Measurements from ENCODE around the gene RBM41.
"Not testable (repeated sequence)": the region's sequence is repeated elsewhere in the genome, so short reads cannot be mapped to it uniquely, and the experiment has no call there.

The RBM41 gene

DNA sequence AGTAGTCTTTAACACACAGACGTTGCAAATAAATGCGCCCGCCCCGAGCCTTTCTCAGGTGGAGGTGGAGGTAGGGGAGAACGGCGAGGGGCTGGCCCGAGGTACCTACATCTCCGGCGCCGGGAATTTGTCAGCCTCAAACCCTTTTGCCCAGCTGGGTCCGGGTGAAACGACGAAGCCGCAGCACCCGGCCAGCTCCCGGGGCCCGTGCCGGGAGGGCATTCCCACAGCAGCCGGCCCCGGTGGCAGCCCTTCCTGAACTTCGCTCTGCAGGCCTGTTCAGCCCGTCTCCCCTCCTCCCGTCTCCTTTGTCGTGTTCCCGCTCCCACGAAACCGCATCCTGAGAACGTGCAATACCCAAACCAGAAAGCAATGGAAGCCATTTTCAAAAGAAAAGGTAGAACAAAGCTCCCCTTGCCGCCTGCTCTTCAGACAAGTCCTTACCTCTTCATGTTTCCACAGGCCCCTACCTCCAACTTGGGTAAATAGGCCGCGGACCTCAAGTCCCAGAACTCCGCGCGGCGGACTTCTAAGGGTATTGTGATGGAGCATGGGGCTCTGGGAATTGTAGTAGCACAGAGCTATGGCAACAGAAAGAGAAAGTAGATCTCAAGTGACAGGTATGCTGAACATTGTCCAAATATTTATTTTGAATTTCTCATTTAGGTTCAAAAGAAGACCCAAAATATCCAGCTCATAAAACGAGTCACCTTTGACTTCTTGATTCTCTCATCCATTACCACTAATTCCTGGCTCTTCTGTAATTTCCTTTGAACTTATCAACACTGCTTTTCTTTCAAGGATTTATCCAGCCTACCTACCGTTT lies at the start of gene RBM41:
RBM41 (minus strand) TSS at position 501 of the 826 bp plus-strand sequence; CDS start at position 452, 49 bp downstream.
- peak; percentile 15 for DNase-seq

DNA sequence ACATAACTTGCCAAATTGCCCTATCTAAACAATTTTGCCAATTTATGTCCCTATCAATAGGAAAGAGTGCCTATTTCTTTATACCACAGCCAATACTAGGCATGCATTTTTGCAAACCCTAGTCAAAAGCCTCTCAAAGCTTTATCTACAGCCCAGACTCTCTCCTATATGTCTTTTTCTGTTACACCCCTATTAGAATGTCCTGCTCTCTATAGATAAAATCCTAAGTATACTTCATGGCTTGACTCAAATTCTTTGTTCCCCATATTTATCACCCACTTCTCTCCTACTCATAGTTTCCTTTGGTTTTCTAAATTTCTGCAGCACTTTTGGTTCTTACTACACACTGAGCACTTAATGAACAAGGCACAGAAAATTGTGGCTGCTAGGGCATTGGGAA lies 49.6 kb upstream of the RBM41 start:
- DNase-seq: no peak

DNA sequence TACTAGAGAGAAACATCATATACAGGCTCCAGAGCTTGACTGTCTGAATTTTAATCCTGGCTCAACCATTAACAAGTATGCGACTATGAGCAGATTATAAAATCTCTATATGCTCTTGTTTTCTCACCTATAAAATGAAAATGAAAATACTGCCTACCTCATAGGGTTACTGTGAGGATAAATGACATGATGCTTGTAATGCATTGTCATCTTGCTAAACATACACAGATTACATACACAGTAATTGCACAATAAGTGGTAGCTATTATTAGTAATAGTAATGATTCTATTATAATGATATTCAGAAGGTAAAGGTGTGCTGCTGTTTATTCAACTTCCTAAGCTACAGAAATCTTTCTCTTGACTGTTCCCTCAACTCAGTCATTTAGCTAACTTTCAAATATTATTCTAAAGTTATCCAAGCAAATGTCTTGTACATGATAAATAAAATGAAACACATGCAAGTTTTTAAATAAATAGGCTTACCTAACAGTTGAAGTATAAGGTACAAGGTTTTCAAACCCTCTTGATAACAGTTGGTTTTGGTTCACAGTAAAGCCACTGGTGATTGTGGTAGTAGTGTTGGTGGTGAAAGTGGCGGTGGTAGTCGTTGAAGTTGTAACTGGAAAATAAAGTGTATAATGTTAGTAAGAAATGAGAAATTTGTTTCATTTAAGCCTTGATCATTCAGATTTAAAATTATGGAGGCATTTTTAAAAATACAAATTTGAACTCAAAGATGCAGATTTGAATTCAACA lies 48.7 kb upstream of the RBM41 start:
- DNase-seq: no peak

DNA sequence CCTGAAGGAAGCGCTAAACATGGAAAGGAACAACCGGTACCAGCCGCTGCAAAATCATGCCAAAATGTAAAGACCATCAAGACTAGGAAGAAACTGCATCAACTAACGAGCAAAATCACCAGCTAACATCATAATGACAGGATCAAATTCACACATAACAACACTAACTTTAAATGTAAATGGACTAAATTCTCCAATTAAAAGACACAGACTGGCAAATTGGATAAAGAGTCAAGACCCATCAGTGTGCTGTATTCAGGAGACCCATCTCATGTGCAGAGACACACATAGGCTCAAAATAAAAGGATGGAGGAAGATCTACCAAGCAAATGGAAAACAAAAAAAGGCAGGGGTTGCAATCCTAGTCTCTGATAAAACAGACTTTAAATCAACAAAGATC lies 39.0 kb upstream of the RBM41 start:
- not testable (repeated sequence) for DNase-seq

DNA sequence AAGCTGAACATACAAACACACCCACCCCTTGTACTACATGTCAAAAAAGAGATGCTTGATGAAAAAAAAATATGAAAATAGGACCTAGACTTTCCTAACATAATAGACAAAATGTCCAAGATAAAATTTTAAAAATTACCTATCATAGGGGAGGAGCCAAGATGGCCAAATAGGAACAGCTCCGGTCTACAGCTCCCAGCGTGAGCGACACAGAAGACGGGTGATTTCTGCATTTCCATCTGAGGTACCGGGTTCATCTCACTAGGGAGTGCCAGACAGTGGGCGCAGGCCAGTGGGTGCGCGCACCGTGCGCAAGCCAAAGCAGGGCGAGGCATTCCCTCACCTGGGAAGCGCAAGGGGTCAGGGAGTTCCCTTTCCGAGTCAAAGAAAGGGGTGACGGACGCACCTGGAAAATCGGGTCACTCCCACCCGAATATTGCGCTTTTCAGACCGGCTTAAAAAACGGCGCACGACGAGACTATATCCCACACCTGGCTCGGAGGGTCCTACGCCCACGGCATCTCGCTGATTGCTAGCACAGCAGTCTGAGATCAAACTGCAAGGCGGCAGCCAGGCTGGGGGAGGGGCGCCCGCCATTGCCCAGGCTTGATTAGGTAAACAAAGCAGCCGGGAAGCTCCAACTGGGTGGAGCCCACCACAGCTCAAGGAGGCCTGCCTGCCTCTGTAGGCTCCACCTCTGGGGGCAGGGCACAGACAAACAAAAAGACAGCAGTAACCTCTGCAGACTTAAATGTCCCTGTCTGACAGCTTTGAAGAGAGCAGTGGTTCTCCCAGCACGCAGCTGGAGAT lies 37.2 kb upstream of the RBM41 start:
- not testable (repeated sequence) for DNase-seq

DNA sequence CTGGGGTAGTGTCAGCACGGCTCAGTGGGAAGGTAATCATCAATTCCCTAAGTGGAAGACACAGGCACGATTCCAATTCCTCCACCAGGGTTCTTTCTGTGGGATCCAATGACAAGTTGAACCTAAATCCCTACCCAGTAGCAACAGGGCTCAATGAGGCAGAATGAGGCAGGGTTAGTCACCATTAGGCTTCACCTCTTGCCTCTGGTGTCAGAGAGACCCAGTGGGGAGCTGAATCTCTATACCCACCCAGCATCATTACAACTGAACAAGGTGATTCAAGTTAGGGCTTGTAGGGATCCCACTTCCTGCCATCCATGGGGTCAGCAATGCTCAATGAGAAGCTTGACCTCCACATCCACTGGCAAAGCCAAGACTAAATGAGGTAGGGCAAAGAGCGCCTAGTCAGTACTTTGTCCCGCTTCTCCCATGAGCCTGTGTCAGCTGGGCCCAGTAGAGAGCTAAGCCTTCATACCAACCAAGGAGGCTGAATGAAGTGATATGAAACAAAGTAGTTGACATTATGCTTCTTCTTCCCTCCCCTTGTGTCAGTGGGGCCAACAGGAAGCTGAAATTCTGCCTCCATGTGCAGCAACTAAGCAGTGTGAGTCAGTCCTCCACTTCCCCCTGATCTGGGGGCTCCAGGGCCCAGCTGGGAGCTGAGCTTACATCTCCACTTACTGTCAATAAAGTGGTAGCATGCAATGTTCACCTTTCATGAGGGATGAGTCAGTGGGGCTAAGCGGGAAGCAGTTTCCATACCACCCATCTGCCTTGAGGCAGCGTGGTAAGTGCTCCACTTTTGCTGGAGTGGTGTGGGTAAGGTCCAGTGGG lies 36.4 kb upstream of the RBM41 start:
- no peak for DNase-seq

DNA sequence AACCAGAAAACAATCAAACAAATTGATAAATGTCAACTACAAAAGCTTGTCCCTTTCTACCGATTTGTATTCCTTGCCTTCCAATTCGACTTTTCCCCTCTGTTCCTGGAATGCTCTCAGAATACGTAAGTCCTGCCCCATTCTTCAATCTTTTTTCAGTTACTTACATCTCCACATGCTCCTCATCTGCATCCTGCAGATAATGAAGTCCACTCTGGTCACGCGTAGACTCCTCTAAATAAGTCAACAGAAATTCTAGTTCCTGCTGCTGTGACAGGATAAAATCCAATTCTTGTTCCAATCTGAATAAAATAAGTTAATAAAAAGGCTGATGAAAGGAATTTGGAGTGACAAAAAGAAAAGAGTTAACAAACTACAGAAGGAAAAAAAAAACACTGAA lies 34.4 kb upstream of the RBM41 start:
- DNase-seq: no peak

DNA sequence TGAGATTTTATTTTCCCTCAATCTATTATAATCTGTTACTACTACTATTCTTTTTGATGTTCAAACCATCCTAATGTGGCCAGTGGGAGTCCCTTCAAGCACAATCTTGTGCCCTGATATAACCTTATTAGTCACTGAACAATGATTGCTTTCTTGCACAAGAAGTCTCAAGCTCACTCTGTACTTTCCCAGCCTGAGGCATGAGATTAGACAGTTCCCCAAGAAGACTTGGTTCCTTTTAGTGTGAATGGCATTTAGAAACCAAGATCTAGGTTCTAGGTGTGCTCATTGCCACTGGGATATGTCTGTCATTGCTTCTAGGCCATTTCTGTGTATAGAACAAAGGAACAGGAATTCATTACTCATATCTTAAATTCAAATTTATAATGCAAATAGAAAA lies 28.0 kb upstream of the RBM41 start:
- no peak for DNase-seq

DNA sequence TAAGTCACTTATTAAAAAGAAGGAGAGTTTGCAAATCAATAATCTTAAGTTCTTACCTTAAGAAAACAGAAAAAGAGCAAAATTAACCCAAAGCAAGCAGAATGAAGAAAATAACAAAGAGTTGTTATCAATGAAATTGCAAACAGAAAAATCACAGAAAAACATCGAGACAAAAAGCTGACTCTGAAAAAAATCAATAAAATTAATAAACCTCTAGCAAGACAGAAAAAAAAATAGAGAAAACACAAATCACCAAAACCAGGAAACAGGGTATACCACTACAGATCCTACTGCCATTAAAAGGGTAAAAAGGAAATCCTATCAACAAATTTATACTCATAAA lies 17.3 kb upstream of the RBM41 start:
- no peak for DNase-seq

DNA sequence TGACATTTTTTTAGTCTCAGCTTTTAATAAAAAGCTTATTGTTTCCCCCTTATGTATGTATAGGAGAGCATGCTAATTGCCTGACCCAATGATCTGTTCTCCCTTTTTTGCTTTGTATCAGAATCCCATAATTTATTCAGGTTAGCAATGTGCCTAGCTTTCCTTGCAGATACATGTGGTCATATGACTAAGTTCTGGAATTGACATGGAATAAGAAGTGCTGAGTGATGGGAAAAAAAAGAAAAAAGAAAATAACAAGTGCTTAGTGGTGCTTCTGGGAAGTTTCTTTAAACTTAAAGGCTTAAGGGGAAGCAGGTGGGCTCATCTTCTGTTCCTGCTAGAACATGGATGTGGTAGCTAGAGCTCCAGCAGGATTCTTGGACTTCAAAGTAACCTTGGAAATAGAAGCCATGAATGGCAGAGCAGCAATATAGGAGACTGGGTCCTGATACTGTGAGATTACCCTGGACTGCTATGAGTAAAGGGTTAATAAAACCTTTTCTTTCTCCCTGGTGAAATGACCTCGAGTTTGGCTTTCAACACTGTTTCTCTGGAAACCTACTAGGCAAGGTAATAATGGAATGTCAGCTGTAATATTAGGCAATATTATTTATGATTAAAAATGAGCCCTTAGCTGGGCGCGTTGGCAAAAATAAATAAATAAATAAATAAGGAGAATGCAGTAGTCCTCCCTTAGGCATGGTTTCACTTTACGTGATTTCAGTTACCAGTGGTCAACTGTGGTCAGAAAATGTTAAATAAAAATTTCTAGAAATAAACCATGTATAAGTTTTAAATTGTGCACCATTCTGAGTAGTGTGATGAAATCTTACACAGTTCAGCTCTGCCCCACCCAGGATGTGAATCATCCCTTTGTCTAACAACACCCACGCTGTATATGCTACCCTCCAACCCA lies 16.7 kb upstream of the RBM41 start:
- DNase-seq: no peak

DNA sequence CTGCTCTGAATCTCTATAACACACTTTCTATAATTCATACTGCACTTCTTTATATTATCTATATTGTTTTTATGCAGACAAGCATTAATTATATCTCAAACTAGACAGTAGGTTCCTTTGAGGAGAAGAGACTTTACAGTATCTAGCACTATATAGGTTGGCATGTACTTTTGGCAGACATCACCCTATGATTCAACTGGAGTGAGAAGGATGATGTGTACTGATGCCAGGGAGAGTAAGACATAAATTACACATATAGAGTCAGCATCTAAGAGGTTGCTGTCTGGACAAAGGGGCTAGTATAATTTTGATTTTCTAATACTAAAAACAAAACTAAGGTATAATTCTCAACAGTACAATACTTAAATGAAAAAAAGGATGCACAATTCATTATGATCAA lies 5.1 kb upstream of the RBM41 start:
- no peak for DNase-seq

DNA sequence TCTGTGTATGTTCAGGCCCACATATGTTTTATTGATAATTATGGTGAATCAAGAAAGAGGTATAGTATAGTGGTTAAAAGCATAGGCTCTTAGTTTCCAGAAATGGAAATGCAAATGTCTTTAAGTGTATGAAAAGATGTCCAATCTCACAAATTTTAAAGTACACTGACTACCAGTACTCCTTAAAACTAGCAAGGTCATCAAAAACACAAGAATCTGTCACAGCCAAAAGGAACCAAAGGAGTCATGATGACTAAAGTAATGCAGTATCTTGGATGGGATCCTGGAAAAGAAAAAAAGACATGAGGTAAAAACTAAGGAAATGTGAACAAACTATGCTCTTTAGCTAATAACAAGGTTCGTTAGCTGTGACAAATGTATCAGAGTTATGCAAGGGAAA lies 661 bp upstream of the RBM41 start:
- DNase-seq: no peak

DNA sequence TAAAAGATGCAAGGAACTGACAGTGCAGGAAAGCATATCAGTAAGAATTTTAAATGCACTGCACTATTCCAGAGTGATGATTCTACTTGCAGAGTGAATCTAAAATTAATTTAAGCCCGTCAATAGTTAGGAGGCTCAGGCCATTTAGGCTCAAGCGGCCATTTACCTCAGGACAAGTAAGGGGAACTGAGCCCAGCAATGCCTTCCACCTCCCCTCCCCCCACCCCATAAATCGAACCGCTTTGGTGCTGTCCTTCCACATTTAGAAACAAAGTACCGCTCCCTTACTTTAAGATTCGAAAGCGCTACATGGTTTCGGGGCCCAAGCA lies 665 bp downstream of the RBM41 start:
- no peak for DNase-seq

DNA sequence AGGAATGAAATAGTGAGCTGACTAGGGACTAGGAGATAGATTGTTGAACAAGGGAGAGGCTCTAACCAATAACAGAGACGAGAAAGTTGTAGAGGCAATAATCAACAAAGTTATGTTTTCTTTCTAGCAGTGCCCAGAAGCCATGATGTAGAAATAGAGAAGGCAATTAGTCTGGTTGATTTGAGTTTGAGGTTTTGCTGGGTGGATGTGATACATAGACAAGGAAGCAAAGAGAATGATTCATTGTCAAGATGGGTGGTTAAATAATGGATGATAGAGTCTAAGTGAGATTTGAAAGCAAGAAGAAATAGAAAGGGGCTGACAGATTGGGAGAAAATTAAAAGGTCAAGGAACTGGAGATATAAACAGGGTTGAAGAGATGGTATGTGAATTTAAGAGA lies 11.2 kb downstream of the RBM41 start:
- no peak for DNase-seq

DNA sequence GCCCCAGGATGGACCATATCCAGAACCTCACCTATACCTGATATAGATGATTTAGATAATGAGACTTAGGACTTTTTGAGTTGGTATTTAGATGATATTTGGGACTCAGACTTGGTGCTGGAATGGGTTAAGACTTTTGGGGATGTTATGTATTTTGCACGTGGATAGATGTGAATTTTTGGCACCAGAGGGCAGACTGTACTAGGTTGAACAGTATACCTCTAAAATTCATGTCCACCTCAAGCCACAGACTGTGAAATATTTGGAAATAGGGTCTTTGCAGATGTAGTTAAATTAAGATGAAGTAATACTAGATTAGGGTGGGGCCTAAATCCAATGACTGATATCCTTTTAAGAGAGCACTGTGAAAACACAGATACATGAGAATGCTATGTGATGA lies 15.6 kb downstream of the RBM41 start:
- DNase-seq: no peak

DNA sequence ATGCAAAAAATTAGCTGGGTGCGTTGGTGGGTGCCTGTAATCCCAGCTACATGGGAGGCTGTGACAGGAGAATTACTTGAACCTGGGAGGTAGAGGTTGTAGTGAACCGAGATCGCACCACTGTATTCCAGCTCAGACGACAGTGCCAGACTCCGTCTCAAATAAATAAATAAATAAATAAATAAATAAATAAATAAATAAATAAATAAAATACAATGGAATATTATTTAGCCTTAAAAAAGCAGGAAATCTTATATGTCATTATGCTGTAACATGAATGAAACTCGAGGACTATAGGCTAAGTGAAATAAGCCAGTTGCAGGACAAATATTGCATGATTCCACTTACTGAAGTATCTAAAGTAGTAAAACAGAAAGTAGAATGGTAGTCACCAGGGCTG lies 42.5 kb downstream of the RBM41 start:
- DNase-seq: no peak

DNA sequence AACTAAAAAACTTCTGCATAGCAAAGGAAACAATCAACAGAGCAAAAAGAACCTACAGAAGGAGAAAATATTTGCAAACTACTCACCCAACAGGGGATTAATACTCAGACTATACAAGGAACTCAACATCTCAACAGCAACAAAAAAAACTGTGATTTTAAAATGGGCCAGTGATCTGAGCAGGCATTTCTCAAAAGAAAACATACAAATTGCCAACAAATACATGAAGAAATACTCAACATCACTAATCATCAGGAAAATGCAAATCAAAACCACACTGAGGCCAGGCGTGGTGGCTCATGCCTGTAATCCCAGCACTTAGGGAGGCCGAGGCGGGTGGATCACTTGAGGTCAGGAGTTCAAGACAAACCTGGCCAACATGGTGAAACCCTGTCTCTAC lies 60.9 kb downstream of the RBM41 start:
- not testable (repeated sequence) for DNase-seq

DNA sequence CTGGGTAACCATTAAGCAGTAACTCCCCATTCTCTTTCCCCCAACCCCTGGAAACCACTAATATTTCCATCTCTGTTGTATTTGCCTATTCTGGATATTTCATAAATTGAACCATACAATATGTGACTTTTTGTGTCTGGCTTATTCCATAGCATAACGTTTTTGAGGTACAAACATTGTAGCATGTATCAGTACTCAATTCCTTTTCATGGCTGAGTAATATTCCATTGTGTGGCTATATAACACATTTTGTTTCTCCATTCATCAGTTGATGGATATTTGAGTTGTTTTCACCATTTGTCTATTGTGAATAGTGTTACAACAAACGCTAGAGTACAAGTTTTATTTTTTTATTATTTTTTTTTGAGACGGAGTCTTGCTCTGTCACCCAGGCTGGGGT lies 63.6 kb downstream of the RBM41 start:
- DNase-seq: no peak

DNA sequence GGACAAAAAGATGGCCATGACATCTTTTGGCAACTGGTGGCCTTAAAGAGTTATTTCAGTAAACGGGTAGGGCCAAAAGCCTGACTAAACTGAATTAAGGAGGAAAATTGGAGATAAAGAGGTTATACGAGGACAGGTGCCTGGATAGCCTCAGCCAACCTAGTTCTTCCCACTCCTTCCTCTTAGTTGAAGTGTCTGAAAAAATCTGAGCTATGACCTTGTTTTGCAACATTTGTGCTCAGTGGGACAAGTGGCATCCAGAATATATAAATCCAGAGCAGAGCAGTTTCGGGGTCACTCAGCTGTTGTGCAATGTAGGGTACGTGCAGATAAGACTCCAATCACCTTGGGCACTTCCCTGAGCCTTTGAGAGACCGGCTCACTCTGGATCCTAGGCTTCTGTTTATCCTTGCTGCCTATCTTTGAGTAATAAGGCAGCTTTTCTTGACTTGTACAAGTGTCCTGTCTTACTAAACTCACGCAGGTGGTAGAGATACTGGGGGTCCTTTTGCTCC lies 68.4 kb downstream of the RBM41 start:
- no peak for DNase-seq

DNA sequence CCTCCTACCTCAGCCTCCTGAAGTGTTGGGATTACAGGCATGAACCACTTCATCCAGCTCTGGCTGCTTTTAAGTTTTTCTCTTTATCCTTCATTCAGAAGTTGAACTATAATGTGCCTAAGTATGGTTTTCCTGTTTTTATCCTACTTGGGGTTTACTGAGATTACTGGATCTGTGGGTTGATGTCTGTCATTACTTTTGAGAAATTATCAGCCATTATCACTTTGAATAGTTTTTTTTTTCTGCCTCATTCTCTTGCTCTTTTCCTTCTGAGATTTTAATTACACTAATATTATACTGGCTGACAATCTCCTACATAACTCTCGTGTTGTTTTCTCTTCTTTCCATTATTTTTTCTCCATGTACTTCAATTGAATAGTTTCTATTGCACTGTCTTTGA lies 71.0 kb downstream of the RBM41 start:
- DNase-seq: no peak

DNA sequence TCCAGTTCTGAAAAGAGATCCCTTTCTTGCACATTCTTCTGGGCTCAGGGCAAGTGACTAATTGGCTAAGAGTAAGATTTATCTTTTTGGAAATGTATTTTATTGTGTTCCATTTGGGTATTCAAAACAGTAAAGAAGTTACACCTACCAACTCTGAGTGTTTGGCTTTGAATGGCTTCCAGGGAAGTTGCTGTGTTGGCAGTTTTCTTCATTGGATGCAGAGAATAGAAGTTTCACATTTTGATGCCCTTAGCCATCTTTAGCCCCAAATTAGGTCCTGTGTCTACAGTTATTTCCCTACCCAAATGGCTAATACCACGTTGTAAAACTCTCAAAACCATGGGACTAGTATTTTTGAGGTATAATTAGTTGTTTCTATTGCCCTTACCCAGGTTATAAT lies 88.9 kb downstream of the RBM41 start:
- DNase-seq: no peak

DNA sequence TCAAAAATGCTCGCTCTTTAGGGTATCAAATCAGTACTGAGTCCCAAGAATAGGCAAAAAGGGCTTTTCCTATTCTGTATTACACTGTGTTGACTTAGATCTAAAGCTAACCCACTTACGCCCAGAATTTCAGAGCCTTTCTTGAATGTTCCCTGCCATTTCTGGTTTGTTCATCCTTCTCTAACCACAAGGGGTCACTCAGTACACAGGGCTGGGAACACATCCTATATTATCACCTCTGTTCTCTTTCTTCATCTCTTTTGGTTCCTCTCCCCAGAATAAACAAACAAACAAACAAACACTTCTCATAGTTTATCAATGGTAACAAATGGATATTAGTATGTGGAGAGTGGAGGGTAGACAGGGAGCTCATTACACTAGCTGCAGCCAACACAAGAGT lies 93.1 kb downstream of the RBM41 start:
- DNase-seq: no peak

All from NCI-H187 treated with DMSO at 0.1 percent for 48 hours (cell line).